ENCODE measurements around the gene FCN2.

FCN2 gene

GRCh38 chr9:134892820-134893420 is 12.3 kb downstream of the FCN2 start:
- no peak overlapping the region for H3K27ac ChIP-seq (ENCODE audit: low read length)
- H3K27me3 ChIP-seq (ENCODE audit: low read depth, low read length): no peaks in the 10 kb centered on the region
- no peaks in the 10 kb centered on the region for H3K4me1 ChIP-seq (ENCODE audit: control insufficient read depth in 1 of 2, insufficient read depth in 2 of 2, low read length in 2 of 2)
- H3K36me3 ChIP-seq (ENCODE audit: control insufficient read depth in 1 of 2, insufficient read depth in 2 of 2, low read length in 2 of 2): no peaks in the 10 kb centered on the region
- no peak overlapping the region for H3K4me3 ChIP-seq (ENCODE audit: low read depth in 1 of 2, low read length in 2 of 2)
- no peaks in the 10 kb centered on the region for H3K9me3 ChIP-seq (ENCODE audit: control insufficient read depth in 1 of 2, low read length in 2 of 2)

GRCh38 chr9:134894136-134894860 is 13.7 kb downstream of the FCN2 start:
- Histone ChIP-seq H3K4me1 (ENCODE audit: control insufficient read depth in 1 of 2, insufficient read depth in 2 of 2, low read length in 2 of 2) (no peaks in the 10 kb centered on the region), H3K27me3 (ENCODE audit: low read depth, low read length) (no peaks in the 10 kb centered on the region), H3K4me3 (ENCODE audit: low read depth in 1 of 2, low read length in 2 of 2) (no peak overlapping the region), H3K27ac (ENCODE audit: low read length) (no peak overlapping the region), H3K36me3 (ENCODE audit: control insufficient read depth in 1 of 2, insufficient read depth in 2 of 2, low read length in 2 of 2) (no peaks in the 10 kb centered on the region), H3K9me3 (ENCODE audit: control insufficient read depth in 1 of 2, low read length in 2 of 2) (peaks cover under 1 to 5% of the 10 kb centered on the region in 2 donors)

GRCh38 chr9:134895097-134895496 is 14.5 kb downstream of the FCN2 start:
- no peak overlapping the region for H3K27ac ChIP-seq (ENCODE audit: low read length)

GRCh38 chr9:134895567-134895907 is 14.9 kb downstream of the FCN2 start:
- H3K4me3 ChIP-seq (ENCODE audit: low read depth in 1 of 2, low read length in 2 of 2): no peak overlapping the region
- H3K27ac ChIP-seq (ENCODE audit: low read length): no peak overlapping the region
- no peaks in the 10 kb centered on the region for H3K27me3 ChIP-seq (ENCODE audit: low read depth, low read length)
- H3K36me3 ChIP-seq (ENCODE audit: control insufficient read depth in 1 of 2, insufficient read depth in 2 of 2, low read length in 2 of 2): no peaks in the 10 kb centered on the region
- H3K4me1 ChIP-seq (ENCODE audit: control insufficient read depth in 1 of 2, insufficient read depth in 2 of 2, low read length in 2 of 2): no peaks in the 10 kb centered on the region
- peaks cover 5 to 7% of the 10 kb centered on the region in 2 donors for H3K9me3 ChIP-seq (ENCODE audit: control insufficient read depth in 1 of 2, low read length in 2 of 2)

More at GRCh38 chr9:134895097-134895496, 14.5 kb downstream of the FCN2 start:
- Histone ChIP-seq H3K36me3 (ENCODE audit: control insufficient read depth in 1 of 2, insufficient read depth in 2 of 2, low read length in 2 of 2) (no peaks in the 10 kb centered on the region), H3K9me3 (ENCODE audit: control insufficient read depth in 1 of 2, low read length in 2 of 2) (peaks cover 5 to 7% of the 10 kb centered on the region in 2 donors), H3K27me3 (ENCODE audit: low read depth, low read length) (no peaks in the 10 kb centered on the region), H3K4me3 (ENCODE audit: low read depth in 1 of 2, low read length in 2 of 2) (no peak overlapping the region), H3K4me1 (ENCODE audit: control insufficient read depth in 1 of 2, insufficient read depth in 2 of 2, low read length in 2 of 2) (no peaks in the 10 kb centered on the region)

- Histone ChIP-seq H3K9me3 (ENCODE audit: control insufficient read depth in 1 of 2, low read length in 2 of 2) (peaks cover 5 to 7% of the 10 kb centered on the region in 2 donors), H3K36me3 (ENCODE audit: control insufficient read depth in 1 of 2, insufficient read depth in 2 of 2, low read length in 2 of 2) (no peaks in the 10 kb centered on the region), H3K27me3 (ENCODE audit: low read depth, low read length) (no peaks in the 10 kb centered on the region), H3K4me1 (ENCODE audit: control insufficient read depth in 1 of 2, insufficient read depth in 2 of 2, low read length in 2 of 2) (no peaks in the 10 kb centered on the region), H3K27ac (ENCODE audit: low read length) (no peak overlapping the region), H3K4me3 (ENCODE audit: low read depth in 1 of 2, low read length in 2 of 2) (no peak overlapping the region)
Observed at GRCh38 chr9:134895908-134896833, 15.6 kb downstream of the FCN2 start.

GRCh38 chr9:134896834-134897583 is 16.4 kb downstream of the FCN2 start:
- Histone ChIP-seq H3K27me3 (ENCODE audit: low read depth, low read length) (no peaks in the 10 kb centered on the region), H3K4me3 (ENCODE audit: low read depth in 1 of 2, low read length in 2 of 2) (no peak overlapping the region), H3K36me3 (ENCODE audit: control insufficient read depth in 1 of 2, insufficient read depth in 2 of 2, low read length in 2 of 2) (no peaks in the 10 kb centered on the region), H3K4me1 (ENCODE audit: control insufficient read depth in 1 of 2, insufficient read depth in 2 of 2, low read length in 2 of 2) (no peaks in the 10 kb centered on the region), H3K9me3 (ENCODE audit: control insufficient read depth in 1 of 2, low read length in 2 of 2) (peaks cover 5 to 7% of the 10 kb centered on the region in 2 donors), H3K27ac (ENCODE audit: low read length) (no peak overlapping the region)

GRCh38 chr9:134897584-134898170 is 17.1 kb downstream of the FCN2 start:
- peaks cover 5 to 7% of the 10 kb centered on the region in 2 donors for H3K9me3 ChIP-seq (ENCODE audit: control insufficient read depth in 1 of 2, low read length in 2 of 2)
- H3K4me3 ChIP-seq (ENCODE audit: low read depth in 1 of 2, low read length in 2 of 2): no peak overlapping the region
- H3K36me3 ChIP-seq (ENCODE audit: control insufficient read depth in 1 of 2, insufficient read depth in 2 of 2, low read length in 2 of 2): no peaks in the 10 kb centered on the region
- H3K4me1 ChIP-seq (ENCODE audit: control insufficient read depth in 1 of 2, insufficient read depth in 2 of 2, low read length in 2 of 2): no peaks in the 10 kb centered on the region
- H3K27ac ChIP-seq (ENCODE audit: low read length): no peak overlapping the region
- H3K27me3 ChIP-seq (ENCODE audit: low read depth, low read length): no peaks in the 10 kb centered on the region

- peaks cover 5 to 7% of the 10 kb centered on the region in 2 donors for H3K9me3 ChIP-seq (ENCODE audit: control insufficient read depth in 1 of 2, low read length in 2 of 2)
- H3K27me3 ChIP-seq (ENCODE audit: low read depth, low read length): no peaks in the 10 kb centered on the region
- no peaks in the 10 kb centered on the region for H3K36me3 ChIP-seq (ENCODE audit: control insufficient read depth in 1 of 2, insufficient read depth in 2 of 2, low read length in 2 of 2)
- no peaks in the 10 kb centered on the region for H3K4me1 ChIP-seq (ENCODE audit: control insufficient read depth in 1 of 2, insufficient read depth in 2 of 2, low read length in 2 of 2)
- H3K27ac ChIP-seq (ENCODE audit: low read length): no peak overlapping the region
- H3K4me3 ChIP-seq (ENCODE audit: low read depth in 1 of 2, low read length in 2 of 2): no peak overlapping the region
Observed at GRCh38 chr9:134898319-134898718, 17.7 kb downstream of the FCN2 start.

- no peaks in the 10 kb centered on the region for H3K4me1 ChIP-seq (ENCODE audit: control insufficient read depth in 1 of 2, insufficient read depth in 2 of 2, low read length in 2 of 2)
- no peaks in the 10 kb centered on the region for H3K36me3 ChIP-seq (ENCODE audit: control insufficient read depth in 1 of 2, insufficient read depth in 2 of 2, low read length in 2 of 2)
- H3K9me3 ChIP-seq (ENCODE audit: control insufficient read depth in 1 of 2, low read length in 2 of 2): peaks cover 5 to 7% of the 10 kb centered on the region in 2 donors
- H3K27me3 ChIP-seq (ENCODE audit: low read depth, low read length): no peaks in the 10 kb centered on the region
- no peak overlapping the region for H3K27ac ChIP-seq (ENCODE audit: low read length)
- H3K4me3 ChIP-seq (ENCODE audit: low read depth in 1 of 2, low read length in 2 of 2): no peak overlapping the region
Observed at GRCh38 chr9:134899168-134899567, 18.6 kb downstream of the FCN2 start.

GRCh38 chr9:134899818-134900217 is 19.2 kb downstream of the FCN2 start:
- Histone ChIP-seq H3K36me3 (ENCODE audit: control insufficient read depth in 1 of 2, insufficient read depth in 2 of 2, low read length in 2 of 2) (no peaks in the 10 kb centered on the region), H3K27me3 (ENCODE audit: low read depth, low read length) (no peaks in the 10 kb centered on the region), H3K27ac (ENCODE audit: low read length) (no peak overlapping the region), H3K4me1 (ENCODE audit: control insufficient read depth in 1 of 2, insufficient read depth in 2 of 2, low read length in 2 of 2) (no peaks in the 10 kb centered on the region), H3K9me3 (ENCODE audit: control insufficient read depth in 1 of 2, low read length in 2 of 2) (peaks cover 5 to 7% of the 10 kb centered on the region in 2 donors), H3K4me3 (ENCODE audit: low read depth in 1 of 2, low read length in 2 of 2) (no peak overlapping the region)

Measured in muscle layer of duodenum (tissue), 2 donors.